Upper lobe of left lung (tissue), 4 donors: Measurements from ENCODE around the gene ZBBX.
"Not testable (repeated sequence)": the region's sequence is repeated elsewhere in the genome, so short reads cannot be mapped to it uniquely, and the experiment has no call there.

Experiments used
- CTCF ChIP-seq, 6 experiments: fragments of 450-650 bp in 4 of 6; fragments of 200-600 bp in 2 of 6; sonication (generic) in 2 of 6; IDR thresholded peaks; one replicate each; pipeline ENCODE4 v1.5.1; 2016 to 2019; ENCODE audit warnings: antibody characterized with exemption in 6 of 6
- EP300 ChIP-seq, 4 donors: sonication (generic); formaldehyde crosslinking; IDR thresholded peaks; one replicate each; pipeline ENCODE4 v1.5.1; 2017; ENCODE audit warnings: antibody characterized with exemption in 4 of 4, control low read depth in 2 of 4

DNA sequence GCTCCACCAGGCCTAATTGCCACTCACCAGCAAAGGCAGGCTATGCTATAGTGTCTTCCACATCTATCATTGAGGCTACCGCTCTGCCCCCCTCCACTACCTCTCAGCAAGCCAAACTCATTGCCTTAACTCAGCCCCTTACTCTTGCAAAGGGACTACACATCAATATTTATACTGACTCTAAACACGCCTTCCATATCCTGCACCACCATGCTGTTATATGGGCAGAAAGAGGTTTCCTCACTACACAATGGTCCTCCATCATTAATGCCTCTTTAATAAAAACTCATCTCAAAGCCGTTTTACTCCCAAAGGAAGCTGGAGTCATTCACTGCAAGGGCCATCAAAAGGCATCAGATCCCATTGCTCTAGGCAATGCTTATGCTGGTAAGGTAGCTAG lies 46.9 kb upstream of the ZBBX start:
- not testable (repeated sequence) for TF ChIP-seq EP300, CTCF (IDR thresholded peaks at IDR 0.05)
